HPDE6-E6E7 (cell line): ENCODE data around the gene TBRG1.

Source experiments
- DNase-seq: peaks from one replicate; pipeline ENCODE4 v3.0.0; 2011; ENCODE audit warnings: missing footprints; ENCODE audit errors: extremely low spot score

The TBRG1 gene

GRCh38 chr11:124612567-124613246 is 10.0 kb upstream of the TBRG1 start:
- DNase-seq = no peak

- DNase-seq = no peak
Measured at GRCh38 chr11:124618863-124619262, 3.8 kb upstream of the TBRG1 start.

- no peak for DNase-seq
Measured at GRCh38 chr11:124623861-124624525, 1.3 kb downstream of the TBRG1 start.

- DNase-seq = no peak
Measured at GRCh38 chr11:124625504-124626168, 3.0 kb downstream of the TBRG1 start.

- DNase-seq = no peak
Measured at GRCh38 chr11:124627546-124627945, 4.9 kb downstream of the TBRG1 start.

GRCh38 chr11:124629961-124630360 is 7.3 kb downstream of the TBRG1 start:
- DNase-seq = no peak

GRCh38 chr11:124633355-124633754 is 10.7 kb downstream of the TBRG1 start:
- peak; percentile 19 for DNase-seq

- no peak for DNase-seq
Measured at GRCh38 chr11:124635932-124636331, 13.3 kb downstream of the TBRG1 start.

GRCh38 chr11:124638500-124638899 is 15.8 kb downstream of the TBRG1 start:
- DNase-seq = no peak

GRCh38 chr11:124639186-124639585 is 16.5 kb downstream of the TBRG1 start:
- DNase-seq = no peak

GRCh38 chr11:124640666-124641065 is 18.0 kb downstream of the TBRG1 start:
- no peak for DNase-seq

- no peak for DNase-seq
Measured at GRCh38 chr11:124642628-124643027, 20.0 kb downstream of the TBRG1 start.

- no peak for DNase-seq
Measured at GRCh38 chr11:124643042-124643604, 20.5 kb downstream of the TBRG1 start.

- no peak for DNase-seq
Measured at GRCh38 chr11:124643605-124644425, 21.2 kb downstream of the TBRG1 start.

GRCh38 chr11:124644426-124645280 is 22.0 kb downstream of the TBRG1 start:
- DNase-seq = peak; percentile 47

GRCh38 chr11:124646148-124646547 is 23.5 kb downstream of the TBRG1 start:
- no peak for DNase-seq

- DNase-seq = no peak
Measured at GRCh38 chr11:124648610-124649009, 25.9 kb downstream of the TBRG1 start.

GRCh38 chr11:124656774-124657630 is 34.3 kb downstream of the TBRG1 start:
- no peak for DNase-seq

GRCh38 chr11:124657904-124658303 is 35.2 kb downstream of the TBRG1 start:
- no peak for DNase-seq

- DNase-seq = no peak
Measured at GRCh38 chr11:124658501-124658900, 35.8 kb downstream of the TBRG1 start.
